ENCODE data around the gene ZNF575.

Gene ZNF575, protein sequence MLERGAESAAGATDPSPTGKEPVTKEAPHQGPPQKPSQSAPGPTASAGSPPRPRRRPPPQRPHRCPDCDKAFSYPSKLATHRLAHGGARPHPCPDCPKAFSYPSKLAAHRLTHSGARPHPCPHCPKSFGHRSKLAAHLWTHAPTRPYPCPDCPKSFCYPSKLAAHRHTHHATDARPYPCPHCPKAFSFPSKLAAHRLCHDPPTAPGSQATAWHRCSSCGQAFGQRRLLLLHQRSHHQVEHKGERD

DNA sequence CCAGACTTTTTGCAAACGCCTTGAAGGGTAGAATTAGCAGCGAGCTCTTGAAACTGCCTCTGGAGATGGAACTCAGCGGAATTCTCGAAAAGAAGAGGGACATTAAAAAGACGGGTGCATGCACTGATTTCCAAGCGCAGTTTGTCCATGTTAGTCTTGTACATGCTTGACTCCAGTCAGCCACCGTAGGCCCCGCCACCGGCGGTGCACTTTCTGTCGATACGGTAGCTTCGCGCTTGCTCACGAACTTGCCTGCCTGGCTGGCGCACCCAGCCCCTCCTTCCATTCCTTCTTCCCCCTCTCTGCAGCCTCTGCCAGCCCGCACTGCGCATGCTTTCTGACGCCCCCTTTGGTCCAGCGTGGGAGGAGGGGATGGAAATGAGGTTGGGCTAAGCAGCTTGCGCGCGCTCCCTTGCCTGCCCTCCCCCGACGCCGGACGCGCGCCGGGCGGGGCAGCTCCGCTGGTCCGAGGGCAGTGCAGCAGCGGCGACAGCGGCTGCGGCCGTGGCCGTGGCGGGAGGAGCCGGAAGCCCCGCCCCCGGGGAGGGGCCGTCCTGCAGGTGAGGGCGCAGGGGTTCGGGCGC is at the start of gene ZNF575:
ZNF575 (plus strand) TSS at position 227 of the 584 bp plus-strand sequence. CDS start 1,235 bp downstream, outside the sequence.
- H3K4me3 ChIP-seq (ENCODE audit: low read depth, low read length) = peak within 1 kb of the TSS; percentile 61
- in situ Hi-C loops (cut with HindIII; ENCODE audit: low pct_ligation_motif_present, low sequenced_read_pairs) = no loop called here
- no peaks in the 10 kb centered on the region for H3K27me3 ChIP-seq (replicated peaks)
- TF ChIP-seq, protein P1, sequence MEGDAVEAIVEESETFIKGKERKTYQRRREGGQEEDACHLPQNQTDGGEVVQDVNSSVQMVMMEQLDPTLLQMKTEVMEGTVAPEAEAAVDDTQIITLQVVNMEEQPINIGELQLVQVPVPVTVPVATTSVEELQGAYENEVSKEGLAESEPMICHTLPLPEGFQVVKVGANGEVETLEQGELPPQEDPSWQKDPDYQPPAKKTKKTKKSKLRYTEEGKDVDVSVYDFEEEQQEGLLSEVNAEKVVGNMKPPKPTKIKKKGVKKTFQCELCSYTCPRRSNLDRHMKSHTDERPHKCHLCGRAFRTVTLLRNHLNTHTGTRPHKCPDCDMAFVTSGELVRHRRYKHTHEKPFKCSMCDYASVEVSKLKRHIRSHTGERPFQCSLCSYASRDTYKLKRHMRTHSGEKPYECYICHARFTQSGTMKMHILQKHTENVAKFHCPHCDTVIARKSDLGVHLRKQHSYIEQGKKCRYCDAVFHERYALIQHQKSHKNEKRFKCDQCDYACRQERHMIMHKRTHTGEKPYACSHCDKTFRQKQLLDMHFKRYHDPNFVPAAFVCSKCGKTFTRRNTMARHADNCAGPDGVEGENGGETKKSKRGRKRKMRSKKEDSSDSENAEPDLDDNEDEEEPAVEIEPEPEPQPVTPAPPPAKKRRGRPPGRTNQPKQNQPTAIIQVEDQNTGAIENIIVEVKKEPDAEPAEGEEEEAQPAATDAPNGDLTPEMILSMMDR (IDR thresholded peaks at IDR 0.05; ENCODE audit: low read depth, low read length, missing control alignments) = no peak
- DNase-seq = peak; percentile 92
- peak within 1 kb of the TSS; percentile 25 for H3K27ac ChIP-seq
- H3K36me3 ChIP-seq (replicated peaks) = no peaks in the 10 kb centered on the region

DNA sequence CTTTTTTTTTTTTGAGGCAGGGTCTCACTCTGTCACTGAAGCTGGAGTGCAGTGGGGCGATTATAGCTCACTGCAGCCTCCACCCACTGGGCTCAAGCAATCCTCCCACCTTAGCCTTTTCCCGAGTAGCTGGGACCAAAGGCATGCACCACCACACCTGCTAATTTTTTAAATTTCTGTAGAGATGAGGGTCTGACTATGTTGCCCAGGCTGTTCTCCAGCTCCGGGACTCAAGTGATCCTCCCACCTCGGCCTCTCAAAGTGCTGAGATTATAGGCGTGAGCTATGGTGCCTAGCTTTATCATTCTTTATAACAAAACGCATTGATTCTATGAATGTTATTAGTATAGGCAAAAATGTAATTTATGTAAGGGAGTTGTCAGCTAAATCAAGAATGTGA is 49.7 kb upstream of the ZNF575 start:
- no peak overlapping the region for H3K27ac ChIP-seq
- H3K4me3 ChIP-seq (ENCODE audit: low read depth, low read length) = no peak overlapping the region
- in situ Hi-C loops (cut with HindIII; ENCODE audit: low pct_ligation_motif_present, low sequenced_read_pairs) = no loop called here
- TF ChIP-seq, protein P1 (IDR thresholded peaks at IDR 0.05; ENCODE audit: low read depth, low read length, missing control alignments) = no peak
- H3K36me3 ChIP-seq (replicated peaks) = no peaks in the 10 kb centered on the region
- H3K27me3 ChIP-seq (replicated peaks) = no peaks in the 10 kb centered on the region
- no peak for DNase-seq

DNA sequence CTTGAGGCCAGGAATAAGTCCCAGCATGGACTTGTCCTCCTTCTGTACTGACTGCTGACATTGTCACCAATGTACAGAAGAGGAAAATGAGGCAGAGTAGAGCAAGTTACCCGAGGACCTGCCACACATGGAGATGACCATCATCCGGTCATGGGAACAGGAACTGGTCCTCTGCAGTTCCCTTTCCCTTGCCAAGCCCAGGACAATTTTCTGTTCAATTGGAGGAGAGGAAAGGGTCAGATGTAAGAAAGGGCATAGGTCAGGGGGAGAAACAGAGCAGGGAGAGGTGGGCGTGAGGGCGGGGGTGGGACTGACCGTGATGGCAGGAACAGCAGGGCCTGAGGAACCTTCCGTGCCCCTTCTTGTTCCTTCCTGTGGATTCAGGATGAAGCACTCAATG is 47.0 kb upstream of the ZNF575 start:
- no peak overlapping the region for H3K4me3 ChIP-seq (ENCODE audit: low read depth, low read length)

DNA sequence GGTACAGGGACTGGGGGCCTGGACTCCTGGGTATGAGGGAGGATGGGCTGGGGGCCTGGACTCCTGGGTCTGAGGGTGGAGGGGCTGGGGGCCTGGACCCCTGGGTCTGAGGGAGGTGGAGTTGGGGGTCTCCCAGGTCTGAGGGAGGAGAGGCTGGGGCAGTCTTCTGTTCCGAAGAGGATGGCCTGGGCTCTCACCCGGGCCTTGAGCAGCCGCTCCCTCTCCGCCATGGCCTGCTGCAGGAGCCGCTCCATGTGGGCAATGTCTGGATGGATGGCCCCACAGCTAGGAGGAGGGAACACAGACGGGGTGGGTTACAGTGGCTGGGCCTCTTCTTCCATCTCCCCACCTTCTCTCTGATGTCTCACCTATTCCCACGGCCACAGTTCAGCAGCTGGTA is 46.6 kb upstream of the ZNF575 start:
- TF ChIP-seq, protein P1 (IDR thresholded peaks at IDR 0.05; ENCODE audit: low read depth, low read length, missing control alignments) = no peak
- Histone ChIP-seq H3K36me3 (replicated peaks) (no peaks in the 10 kb centered on the region), H3K27me3 (replicated peaks) (no peaks in the 10 kb centered on the region), H3K4me3 (ENCODE audit: low read depth, low read length) (no peak overlapping the region), H3K27ac (no peak overlapping the region)
- in situ Hi-C loops (cut with HindIII; ENCODE audit: low pct_ligation_motif_present, low sequenced_read_pairs) = no loop called here
- no peak for DNase-seq

More for the DNA sequence above, 47.0 kb upstream of the ZNF575 start:
- Histone ChIP-seq H3K27me3 (replicated peaks) (no peaks in the 10 kb centered on the region), H3K27ac (no peak overlapping the region), H3K36me3 (replicated peaks) (no peaks in the 10 kb centered on the region)
- TF ChIP-seq, protein P1 (IDR thresholded peaks at IDR 0.05; ENCODE audit: low read depth, low read length, missing control alignments) = no peak
- in situ Hi-C loops (cut with HindIII; ENCODE audit: low pct_ligation_motif_present, low sequenced_read_pairs) = no loop called here
- DNase-seq = no peak

DNA sequence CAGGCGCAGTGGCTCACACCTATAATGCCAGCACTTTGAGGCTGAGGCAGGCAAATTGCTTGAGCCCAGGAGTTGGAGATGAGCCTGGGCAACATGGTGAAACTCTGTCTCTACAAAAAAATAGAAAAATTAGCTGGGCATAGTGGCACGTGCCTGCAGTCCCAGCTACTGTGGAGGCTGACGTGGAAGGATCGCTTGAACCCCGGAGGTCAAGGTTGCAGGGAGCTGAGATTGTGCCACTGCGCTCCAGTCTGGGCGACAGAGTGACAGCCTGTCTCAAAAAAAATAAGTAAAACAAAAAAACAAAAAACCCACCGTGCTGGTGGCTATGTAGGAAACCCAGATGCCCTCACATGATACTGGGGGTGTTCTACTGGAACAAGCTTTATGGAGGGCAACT is 44.8 kb upstream of the ZNF575 start:
- TF ChIP-seq, protein P1 (IDR thresholded peaks at IDR 0.05; ENCODE audit: low read depth, low read length, missing control alignments) = no peak
- no peaks in the 10 kb centered on the region for H3K27me3 ChIP-seq (replicated peaks)
- H3K36me3 ChIP-seq (replicated peaks) = no peaks in the 10 kb centered on the region
- DNase-seq = no peak
- no peak overlapping the region for H3K4me3 ChIP-seq (ENCODE audit: low read depth, low read length)
- no peak overlapping the region for H3K27ac ChIP-seq
- in situ Hi-C loops (cut with HindIII; ENCODE audit: low pct_ligation_motif_present, low sequenced_read_pairs) = no loop called here

Data from brain microvascular endothelial cell (primary cell).